Uterus (tissue), 4 donors: ENCODE measurements around the gene PCDH9. TPM values are rescaled to one million over a fixed set of nuclear protein-coding genes. Genes with fewer than 3 reads are reported as not detected.

Experiments
- DNase-seq, 2 donors: peaks; one replicate each; pipeline ENCODE4 v3.0.0-alpha.2; 2019 to 2020
- H3K27ac ChIP-seq, 2 donors: fragments of 200-600 bp; sonication (generic); 1 replicate in 1 of 2; 2 replicates in 1 of 2; pipeline ENCODE4 v1.5.1; 2016 to 2018
- H3K27me3 ChIP-seq, 2 donors: fragments of 200-600 bp; sonication (generic); one replicate each; pipeline ENCODE4 v1.5.1; 2018 to 2019; ENCODE audit warnings: control low read depth in 1 of 2
- H3K36me3 ChIP-seq, 2 donors: fragments of 200-600 bp; sonication (generic); one replicate each; pipeline ENCODE4 v1.5.1; 2019; ENCODE audit warnings: control low read depth in 1 of 2
- H3K4me1 ChIP-seq, 2 donors: fragments of 200-600 bp; sonication (generic); one replicate each; pipeline ENCODE4 v1.5.1; 2018 to 2019; ENCODE audit warnings: control low read depth in 1 of 2
- H3K4me3 ChIP-seq, 2 donors: fragments of 200-600 bp; sonication (generic); 1 replicate in 1 of 2; 2 replicates in 1 of 2; pipeline ENCODE4 v1.5.1; 2018 to 2019; ENCODE audit warnings: mild to moderate bottlenecking in 1 of 2
- H3K9me3 ChIP-seq, 2 donors: fragments of 200-600 bp; sonication (generic); one replicate each; pipeline ENCODE4 v1.5.1; 2019; ENCODE audit warnings: control low read depth in 1 of 2
- CTCF ChIP-seq, 4 experiments: fragments of 200-600 bp in 2 of 4; fragments of 450-650 bp in 2 of 4; sonication (generic) in 2 of 4; IDR thresholded peaks; one replicate each; pipeline ENCODE4 v1.5.1; 2016 to 2019; ENCODE audit warnings: antibody characterized with exemption in 4 of 4, mild to moderate bottlenecking in 2 of 4, moderate library complexity in 1 of 4
- POLR2A ChIP-seq, 2 donors: fragments of 450-650 bp; IDR thresholded peaks; one replicate each; pipeline ENCODE4 v1.6.1; 2016; ENCODE audit warnings: antibody characterized with exemption in 2 of 2, mild to moderate bottlenecking in 1 of 2, moderate library complexity in 1 of 2
- intact Hi-C: fragments of 100-400 bp; cut with DNase I; formaldehyde crosslinking; loops from one replicate; pipeline ENCODE4 v1.15.1; 2023; ENCODE audit warnings: low total_unique reads
- total RNA-seq, 4 donors: library from RNA; depleted of rRNA in 3 of 4; stranded (reverse); fragments of >200 nt in 3 of 4; gene quantifications; one replicate each; pipeline versions ENCODE4 v1.1.0 to v1.2.4, GENCODE V29; 2014 to 2023
- donor health status: DM: yes; HTN: yes; CAD: no.

Gene PCDH9
- total RNA-seq, 4 donors from 2014 or later = 0.51 to 45.7 (median 2.1) TPM

DNA sequence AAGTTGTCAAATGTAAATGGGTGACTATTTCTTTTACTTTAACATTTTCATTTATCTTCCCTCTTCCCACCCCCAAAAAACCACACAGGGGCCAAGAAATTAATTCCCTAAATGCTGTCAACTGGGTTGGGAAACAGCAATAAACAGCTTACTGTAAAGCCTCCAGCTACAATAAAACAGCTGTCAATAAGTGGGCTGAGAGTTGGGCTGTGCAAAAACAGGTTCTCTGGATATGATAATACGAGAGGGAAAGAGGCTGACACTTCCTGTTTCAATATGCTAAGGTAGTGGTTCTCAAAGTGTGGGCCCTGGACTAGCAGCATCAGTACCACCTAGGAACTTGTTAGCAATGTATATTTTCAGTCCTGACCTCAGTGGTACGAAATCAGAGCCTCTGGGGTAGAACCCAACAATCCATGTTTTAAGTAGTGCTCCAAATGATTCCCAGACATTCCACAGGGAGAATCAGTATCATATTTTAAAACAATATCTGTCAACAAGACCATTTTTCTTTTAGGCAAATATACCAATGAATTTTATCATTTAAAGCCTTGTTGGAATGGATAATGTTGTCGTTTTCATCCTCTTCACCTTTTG is 8.4 kb downstream of the PCDH9 start:
- no peak overlapping the region for H3K27ac ChIP-seq
- H3K36me3 ChIP-seq = no peaks in the 10 kb centered on the region
- H3K4me1 ChIP-seq = no peaks in the 10 kb centered on the region
- H3K9me3 ChIP-seq = no peaks in the 10 kb centered on the region
- no peaks in the 10 kb centered on the region for H3K27me3 ChIP-seq
- no peak overlapping the region for H3K4me3 ChIP-seq
- intact Hi-C loops = no loop called here
- no peak for DNase-seq
- TF ChIP-seq CTCF (IDR thresholded peaks at IDR 0.05) (no peak), POLR2A (IDR thresholded peaks at IDR 0.05) (no peak)

- Histone ChIP-seq H3K36me3 (no peaks in the 10 kb centered on the region), H3K9me3 (no peaks in the 10 kb centered on the region), H3K4me3 (no peak overlapping the region), H3K4me1 (no peaks in the 10 kb centered on the region), H3K27ac (no peak overlapping the region), H3K27me3 (no peaks in the 10 kb centered on the region)
- intact Hi-C loops = no loop called here
- no peak for DNase-seq
- no peak for TF ChIP-seq POLR2A (IDR thresholded peaks at IDR 0.05)
- TF ChIP-seq CTCF (IDR thresholded peaks at IDR 0.05) = no peak
Observed at GRCh38 chr13:67219113-67219512, 11.0 kb downstream of the PCDH9 start.

GRCh38 chr13:67217880-67218279 is 12.3 kb downstream of the PCDH9 start:
- Histone ChIP-seq H3K4me1 (no peaks in the 10 kb centered on the region), H3K9me3 (no peaks in the 10 kb centered on the region), H3K36me3 (no peaks in the 10 kb centered on the region), H3K4me3 (no peak overlapping the region), H3K27ac (no peak overlapping the region), H3K27me3 (no peaks in the 10 kb centered on the region)
- intact Hi-C loops = no loop called here
- TF ChIP-seq CTCF (IDR thresholded peaks at IDR 0.05) = no peak
- no peak for TF ChIP-seq POLR2A (IDR thresholded peaks at IDR 0.05)
- no peak for DNase-seq

DNA sequence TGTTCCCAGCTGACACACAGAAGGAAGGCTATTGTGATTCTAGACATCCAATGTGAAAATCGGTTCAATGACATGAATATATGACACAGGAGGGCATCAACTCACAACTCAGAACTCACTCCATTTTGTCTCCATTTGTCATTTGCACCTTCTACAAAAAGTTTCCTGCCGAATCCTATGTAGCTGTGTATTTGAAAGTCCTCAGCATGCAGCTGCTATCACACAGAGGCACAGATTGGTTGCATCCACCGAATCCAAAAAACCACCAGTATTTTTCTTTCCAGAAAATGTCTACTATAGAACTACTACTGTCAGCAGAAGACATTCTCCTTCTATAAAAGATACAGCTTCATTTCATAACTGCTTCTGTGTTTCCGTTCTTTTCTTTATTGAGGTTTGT is 13.3 kb downstream of the PCDH9 start:
- no peak for DNase-seq
- H3K27me3 ChIP-seq = no peaks in the 10 kb centered on the region
- H3K4me3 ChIP-seq = no peak overlapping the region
- H3K9me3 ChIP-seq = no peaks in the 10 kb centered on the region
- H3K27ac ChIP-seq = no peak overlapping the region
- H3K4me1 ChIP-seq = no peaks in the 10 kb centered on the region
- H3K36me3 ChIP-seq = no peaks in the 10 kb centered on the region
- intact Hi-C loops = no loop called here
- no peak for TF ChIP-seq CTCF (IDR thresholded peaks at IDR 0.05)
- no peak for TF ChIP-seq POLR2A (IDR thresholded peaks at IDR 0.05)

GRCh38 chr13:67210208-67210607 is 19.9 kb downstream of the PCDH9 start:
- no peaks in the 10 kb centered on the region for H3K27me3 ChIP-seq
- no peaks in the 10 kb centered on the region for H3K9me3 ChIP-seq
- H3K27ac ChIP-seq = no peak overlapping the region
- TF ChIP-seq CTCF (IDR thresholded peaks at IDR 0.05) = no peak
- no peak for TF ChIP-seq POLR2A (IDR thresholded peaks at IDR 0.05)
- no peak for DNase-seq
- no peaks in the 10 kb centered on the region for H3K4me1 ChIP-seq
- intact Hi-C loops = no loop called here
- H3K36me3 ChIP-seq = no peaks in the 10 kb centered on the region
- no peak overlapping the region for H3K4me3 ChIP-seq
